ENCODE data around the gene SLC34A2.
"Not testable (repeated sequence)": the region's sequence is repeated elsewhere in the genome, so short reads cannot be mapped to it uniquely, and the experiment has no call there.

Gene SLC34A2

GRCh38 chr4:25654971-25655963 is at the start of gene SLC34A2:
SLC34A2 (plus strand) TSS chr4:25655851; CDS start chr4:25662501, 6,650 bp downstream.
- no peak for DNase-seq

GRCh38 chr4:25608644-25609043 is 47.0 kb upstream of the SLC34A2 start:
- DNase-seq, result no peak

GRCh38 chr4:25609976-25610375 is 45.7 kb upstream of the SLC34A2 start:
- DNase-seq, result no peak

- not testable (repeated sequence) for DNase-seq
Observed at GRCh38 chr4:25613613-25614012, 42.0 kb upstream of the SLC34A2 start.

- no peak for DNase-seq
Observed at GRCh38 chr4:25614807-25615206, 40.8 kb upstream of the SLC34A2 start.

GRCh38 chr4:25621027-25621930 is 34.4 kb upstream of the SLC34A2 start:
- DNase-seq, result no peak

- no peak for DNase-seq
Observed at GRCh38 chr4:25624616-25625015, 31.0 kb upstream of the SLC34A2 start.

GRCh38 chr4:25628451-25628850 is 27.2 kb upstream of the SLC34A2 start:
- DNase-seq, result no peak

- DNase-seq, result no peak
Observed at GRCh38 chr4:25632135-25632534, 23.5 kb upstream of the SLC34A2 start.

GRCh38 chr4:25633541-25633940 is 22.1 kb upstream of the SLC34A2 start:
- no peak for DNase-seq

- no peak for DNase-seq
Observed at GRCh38 chr4:25635501-25635900, 20.1 kb upstream of the SLC34A2 start.

GRCh38 chr4:25637581-25638220 is 17.9 kb upstream of the SLC34A2 start:
- no peak for DNase-seq

- no peak for DNase-seq
Observed at GRCh38 chr4:25638221-25638601, 17.4 kb upstream of the SLC34A2 start.

- DNase-seq, result no peak
Observed at GRCh38 chr4:25638806-25639205, 16.8 kb upstream of the SLC34A2 start.

GRCh38 chr4:25650311-25650710 is 5.3 kb upstream of the SLC34A2 start:
- DNase-seq, result no peak

- no peak for DNase-seq
Observed at GRCh38 chr4:25651682-25652081, 4.0 kb upstream of the SLC34A2 start.

GRCh38 chr4:25654031-25654970 is 1.4 kb upstream of the SLC34A2 start:
- no peak for DNase-seq

- no peak for DNase-seq
Observed at GRCh38 chr4:25656031-25656430, 380 bp downstream of the SLC34A2 start.

- DNase-seq, result no peak
Observed at GRCh38 chr4:25658357-25658771, 2.7 kb downstream of the SLC34A2 start.

GRCh38 chr4:25658777-25659176 is 3.1 kb downstream of the SLC34A2 start:
- DNase-seq, result no peak

- DNase-seq, result not testable (repeated sequence)
Observed at GRCh38 chr4:25661441-25661840, 5.8 kb downstream of the SLC34A2 start.

GRCh38 chr4:25662306-25662705 is 6.7 kb downstream of the SLC34A2 start:
- DNase-seq, result no peak
